Measurements from ENCODE around the gene LINC00305.

DNA sequence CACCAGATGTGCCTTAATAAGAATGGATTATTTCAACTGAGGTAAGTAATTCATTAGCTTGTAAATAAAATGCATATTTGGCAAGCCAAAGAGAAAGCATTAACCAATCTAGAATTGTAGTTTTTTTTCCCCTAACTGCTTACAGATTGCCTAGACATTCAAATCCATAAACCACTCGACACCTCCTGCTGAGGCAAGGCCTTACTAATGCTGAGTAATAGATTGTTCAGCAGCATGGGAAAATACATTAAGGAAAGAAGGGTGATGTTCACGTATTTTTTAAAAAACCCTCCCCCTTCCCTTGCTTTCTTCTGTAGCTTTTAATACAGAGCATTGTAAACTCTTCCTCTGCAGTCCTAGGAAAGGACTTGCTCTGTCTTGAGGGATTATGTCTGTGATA is 17.0 kb upstream of the LINC00305 start:
- TF ChIP-seq NFE2 (CRISPR knock-in tag; IDR thresholded peaks at IDR 0.05) (no peak), ZNF121 (CRISPR knock-in tag; IDR thresholded peaks at IDR 0.05) (no peak), ZNF780A (CRISPR knock-in tag; IDR thresholded peaks at IDR 0.05) (no peak)
- TF ChIP-seq, protein P1, sequence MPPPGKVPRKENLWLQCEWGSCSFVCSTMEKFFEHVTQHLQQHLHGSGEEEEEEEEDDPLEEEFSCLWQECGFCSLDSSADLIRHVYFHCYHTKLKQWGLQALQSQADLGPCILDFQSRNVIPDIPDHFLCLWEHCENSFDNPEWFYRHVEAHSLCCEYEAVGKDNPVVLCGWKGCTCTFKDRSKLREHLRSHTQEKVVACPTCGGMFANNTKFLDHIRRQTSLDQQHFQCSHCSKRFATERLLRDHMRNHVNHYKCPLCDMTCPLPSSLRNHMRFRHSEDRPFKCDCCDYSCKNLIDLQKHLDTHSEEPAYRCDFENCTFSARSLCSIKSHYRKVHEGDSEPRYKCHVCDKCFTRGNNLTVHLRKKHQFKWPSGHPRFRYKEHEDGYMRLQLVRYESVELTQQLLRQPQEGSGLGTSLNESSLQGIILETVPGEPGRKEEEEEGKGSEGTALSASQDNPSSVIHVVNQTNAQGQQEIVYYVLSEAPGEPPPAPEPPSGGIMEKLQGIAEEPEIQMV (CRISPR knock-in tag; IDR thresholded peaks at IDR 0.05; ENCODE audit: low read depth), result no peak
